Measurements from ENCODE around the gene FAM98B. TPM values are rescaled to one million over a fixed set of nuclear protein-coding genes. Genes with fewer than 3 reads are reported as not detected.

The FAM98B gene
- total and polyA plus RNA-seq, 2 of the 8 experiments (the other 6 are each of a cell fraction or from before 2014, with no cell fraction given): 5.9 to 48.4 TPM

DNA sequence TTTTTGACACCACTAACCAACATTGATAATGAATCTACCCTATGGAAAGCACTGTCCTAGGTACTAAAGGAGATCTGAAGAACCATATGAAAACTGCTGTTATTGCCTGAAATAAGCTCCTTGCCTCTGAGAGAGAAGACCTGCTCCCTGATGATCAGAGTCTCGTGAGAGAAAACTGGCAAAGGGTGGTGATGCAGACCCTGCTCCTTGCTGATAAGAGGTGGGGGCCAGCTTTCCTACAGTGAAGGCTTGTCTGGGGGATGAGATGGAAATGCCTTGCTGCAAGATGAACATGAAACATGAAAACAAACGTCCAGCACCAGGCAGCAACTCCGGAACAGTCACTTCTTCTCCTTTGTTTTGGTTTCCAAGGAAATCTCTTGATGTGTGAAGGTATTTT lies 78.8 kb downstream of the FAM98B start:
- no peak for FAIRE-seq
- TF ChIP-seq BCL11A (IDR thresholded peaks at IDR 0.05; ENCODE audit: low read depth in 2 of 2, low read length in 2 of 2): no peak
- TF ChIP-seq POLR2AphosphoS5 (IDR thresholded peaks at IDR 0.05; ENCODE audit: low read depth, low read length): no peak
- no peak for TF ChIP-seq HDAC6 (IDR thresholded peaks at IDR 0.05; ENCODE audit: low read depth, low read length)
- TF ChIP-seq RXRA (IDR thresholded peaks at IDR 0.05; ENCODE audit: insufficient read depth, low read depth, low read length): no peak
- no peak for TF ChIP-seq MAX (IDR thresholded peaks at IDR 0.05)
- TF ChIP-seq KDM1A (IDR thresholded peaks at IDR 0.05; ENCODE audit: borderline replicate concordance, low read length): no peak
- TF ChIP-seq BRCA1 (IDR thresholded peaks at IDR 0.05; ENCODE audit: low read depth, low read length): no peak
- no peak for TF ChIP-seq NRF1 (IDR thresholded peaks at IDR 0.05; ENCODE audit: low read depth, low read length)
- TF ChIP-seq TAF7 (optimal IDR thresholded peaks at IDR 0.05; ENCODE audit: borderline replicate concordance, low read depth, low read length): no peak
- TF ChIP-seq RNF2 (IDR thresholded peaks at IDR 0.05; ENCODE audit: borderline replicate concordance, low read depth, low read length, missing control alignments, poor library complexity, severe bottlenecking): no peak
- TF ChIP-seq SIX5 (IDR thresholded peaks at IDR 0.05; ENCODE audit: low read depth, low read length): no peak
- TF ChIP-seq TAF1 (IDR thresholded peaks at IDR 0.05; ENCODE audit: low read depth, low read length): no peak
- TF ChIP-seq, protein P1, sequence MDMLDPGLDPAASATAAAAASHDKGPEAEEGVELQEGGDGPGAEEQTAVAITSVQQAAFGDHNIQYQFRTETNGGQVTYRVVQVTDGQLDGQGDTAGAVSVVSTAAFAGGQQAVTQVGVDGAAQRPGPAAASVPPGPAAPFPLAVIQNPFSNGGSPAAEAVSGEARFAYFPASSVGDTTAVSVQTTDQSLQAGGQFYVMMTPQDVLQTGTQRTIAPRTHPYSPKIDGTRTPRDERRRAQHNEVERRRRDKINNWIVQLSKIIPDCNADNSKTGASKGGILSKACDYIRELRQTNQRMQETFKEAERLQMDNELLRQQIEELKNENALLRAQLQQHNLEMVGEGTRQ (IDR thresholded peaks at IDR 0.05; ENCODE audit: low read length): no peak

More for the DNA sequence above, 78.8 kb downstream of the FAM98B start:
- DNase-seq (ENCODE audit: low read depth in 1 of 2, low spot score in 2 of 2): no peak
- no peak overlapping the region for H3K56ac ChIP-seq (replicated peaks; ENCODE audit: insufficient read length, low read depth, low read length)
- no peak overlapping the region for H3K27ac ChIP-seq (ENCODE audit: low read depth, low read length)
- no peaks in the 10 kb centered on the region for H3K79me1 ChIP-seq (ENCODE audit: low read depth, low read length)
- H2AK5ac ChIP-seq (ENCODE audit: low read depth, low read length): no peak overlapping the region
- no peak overlapping the region for H4K5ac ChIP-seq (ENCODE audit: insufficient read length, low read depth, low read length)
- no peaks in the 10 kb centered on the region for H4K20me1 ChIP-seq (replicated peaks in 1 of 2; ENCODE audit: control insufficient read depth in 1 of 2, insufficient read depth in 2 of 2, low read length in 2 of 2)
- H2BK120ac ChIP-seq (replicated peaks; ENCODE audit: low read depth, low read length): no peak overlapping the region
- no peak overlapping the region for H2AFZ ChIP-seq (ENCODE audit: low read length)
- no peaks in the 10 kb centered on the region for H3K9me3 ChIP-seq (ENCODE audit: insufficient read depth in 2 of 2, low read depth in 1 of 2, low read length in 1 of 2)
- H3K27me3 ChIP-seq (replicated peaks in 1 of 4; ENCODE audit: control insufficient read depth in 3 of 4, extremely low read depth in 1 of 4, insufficient read depth in 3 of 4, low read length in 3 of 4): no peaks in the 10 kb centered on the region
- H2BK5ac ChIP-seq (ENCODE audit: low read depth, low read length): no peak overlapping the region
- no peaks in the 10 kb centered on the region for H3K79me2 ChIP-seq (ENCODE audit: control insufficient read depth in 1 of 2, insufficient read depth in 2 of 2, low read length in 2 of 2)
- no peak overlapping the region for H4K8ac ChIP-seq (ENCODE audit: extremely low read depth, insufficient read depth, low read length)
- H3K9ac ChIP-seq (replicated peaks in 1 of 4; ENCODE audit: extremely low read depth in 1 of 4, low read depth in 3 of 4, low read length in 3 of 4): no peak overlapping the region
- H3K36me3 ChIP-seq (ENCODE audit: control insufficient read depth in 2 of 4, insufficient read depth in 4 of 4, low read length in 3 of 4): no peaks in the 10 kb centered on the region
- H3K4me2 ChIP-seq (ENCODE audit: insufficient read depth in 1 of 2, low read depth in 2 of 2, low read length in 2 of 2): no peak overlapping the region
- H3K23ac ChIP-seq (ENCODE audit: insufficient read length): no peak overlapping the region
- no peak overlapping the region for H3K14ac ChIP-seq (ENCODE audit: insufficient read length)
- WGBS, 2 experiments (ENCODE audit: extremely low coverage in 1 of 2, insufficient coverage in 1 of 2, insufficient read length in 1 of 2, insufficient replicate concordance in 2 of 2, low coverage in 1 of 2, low lambda C conversion rate in 2 of 2, missing lambda C conversion rate in 1 of 2): 88% methylated on average over 3 of the region's 3 CpGs; no CpG with 5 or more reads in 1 of the 2 experiments
- CTCF ChIA-PET (ENCODE audit: partially characterized antibody): interaction anchor here (0.5 to 3.6 kb wide), 5 partner anchors 31 to 1200 kb away, joined by 3 to 18 read pairs (median 3); partner anchors contain the start of gene RASGRP1
- H3K4ac ChIP-seq (replicated peaks; ENCODE audit: insufficient read length, low read depth, low read length): no peak overlapping the region
- H4K91ac ChIP-seq (replicated peaks; ENCODE audit: insufficient read length, low read length): no peak overlapping the region
- H3K4me1 ChIP-seq (replicated peaks in 1 of 4; ENCODE audit: control insufficient read depth in 3 of 4, insufficient read depth in 4 of 4, low read length in 3 of 4): peaks cover 0 to 3% (median 0%) of the 10 kb centered on the region in 4 experiments; a peak in 1 of 7 replicates
- H3K4me3 ChIP-seq (ENCODE audit: extremely low read depth in 1 of 4, insufficient read depth in 2 of 4, low read depth in 3 of 4, low read length in 4 of 4): no peak overlapping the region
- no peak overlapping the region for H2BK20ac ChIP-seq (ENCODE audit: low read length)
- H2BK15ac ChIP-seq (ENCODE audit: low read length): no peak overlapping the region
- POLR2A ChIA-PET (ENCODE audit: partially characterized antibody): no interaction called here
- no peak overlapping the region for H2BK12ac ChIP-seq (ENCODE audit: low read depth, low read length)
- H3K23me2 ChIP-seq (ENCODE audit: low read depth, low read length): no peaks in the 10 kb centered on the region
- H3K18ac ChIP-seq (ENCODE audit: extremely low read depth, low read length): no peak overlapping the region
